Thyroid gland (tissue), 4 donors: ENCODE measurements around the gene ATP6V0E2.

Experiments used
- POLR2A ChIP-seq, 2 donors: fragments of 450-650 bp; IDR thresholded peaks; one replicate each; pipeline ENCODE4 v1.6.1; 2017; ENCODE audit warnings: antibody characterized with exemption in 2 of 2, mild to moderate bottlenecking in 2 of 2, moderate library complexity in 1 of 2
- TF ChIP-seq, protein P1 (sequence below), 6 experiments: fragments of 200-600 bp in 3 of 6; fragments of 450-650 bp in 3 of 6; sonication (generic) in 3 of 6; IDR thresholded peaks; one replicate each; pipeline ENCODE4 v1.5.1; 2016 to 2019; ENCODE audit warnings: antibody characterized with exemption in 6 of 6, mild to moderate bottlenecking in 2 of 6, inconsistent platforms in 1 of 6, moderate library complexity in 1 of 6

DNA sequence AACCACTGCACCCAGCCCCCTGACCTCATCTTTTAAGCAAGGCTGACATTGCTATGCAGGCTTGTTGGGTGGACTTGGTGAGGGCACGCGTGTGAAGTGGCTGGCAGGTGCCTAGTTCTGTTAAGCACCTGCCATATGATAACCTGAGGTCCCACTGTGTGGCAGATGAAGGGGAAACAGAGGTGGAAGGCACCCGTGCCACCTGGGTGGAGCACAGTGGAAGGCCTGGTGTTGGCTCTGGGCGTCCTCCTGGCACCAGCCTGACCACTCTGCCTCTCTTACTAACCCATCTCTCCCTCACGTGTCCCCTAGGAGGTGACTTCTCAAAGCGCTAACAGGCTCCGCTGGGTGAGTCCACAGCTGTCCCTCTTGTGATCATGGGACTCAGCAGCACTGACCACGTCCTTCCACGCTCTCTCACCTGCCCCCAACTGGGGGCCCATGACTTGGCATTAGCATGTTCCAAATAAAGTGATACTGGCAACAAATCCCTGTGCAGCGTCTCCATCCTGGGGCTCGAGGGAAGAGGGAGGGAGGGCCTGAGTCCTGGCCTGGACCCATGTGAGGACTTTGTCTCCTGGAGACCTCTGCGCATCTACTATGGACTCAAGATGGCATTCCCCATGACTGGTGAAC, 40.2 kb upstream of the ATP6V0E2 start:
- TF ChIP-seq, protein P1, sequence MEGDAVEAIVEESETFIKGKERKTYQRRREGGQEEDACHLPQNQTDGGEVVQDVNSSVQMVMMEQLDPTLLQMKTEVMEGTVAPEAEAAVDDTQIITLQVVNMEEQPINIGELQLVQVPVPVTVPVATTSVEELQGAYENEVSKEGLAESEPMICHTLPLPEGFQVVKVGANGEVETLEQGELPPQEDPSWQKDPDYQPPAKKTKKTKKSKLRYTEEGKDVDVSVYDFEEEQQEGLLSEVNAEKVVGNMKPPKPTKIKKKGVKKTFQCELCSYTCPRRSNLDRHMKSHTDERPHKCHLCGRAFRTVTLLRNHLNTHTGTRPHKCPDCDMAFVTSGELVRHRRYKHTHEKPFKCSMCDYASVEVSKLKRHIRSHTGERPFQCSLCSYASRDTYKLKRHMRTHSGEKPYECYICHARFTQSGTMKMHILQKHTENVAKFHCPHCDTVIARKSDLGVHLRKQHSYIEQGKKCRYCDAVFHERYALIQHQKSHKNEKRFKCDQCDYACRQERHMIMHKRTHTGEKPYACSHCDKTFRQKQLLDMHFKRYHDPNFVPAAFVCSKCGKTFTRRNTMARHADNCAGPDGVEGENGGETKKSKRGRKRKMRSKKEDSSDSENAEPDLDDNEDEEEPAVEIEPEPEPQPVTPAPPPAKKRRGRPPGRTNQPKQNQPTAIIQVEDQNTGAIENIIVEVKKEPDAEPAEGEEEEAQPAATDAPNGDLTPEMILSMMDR (IDR thresholded peaks at IDR 0.05) = no peak
- no peak for TF ChIP-seq POLR2A (IDR thresholded peaks at IDR 0.05)
